Bone marrow (tissue), 2 donors: ENCODE data around the gene MYDGF.
"Not testable (repeated sequence)": the region's sequence is repeated elsewhere in the genome, so short reads cannot be mapped to it uniquely, and the experiment has no call there.

Experiments
- DNase-seq, 2 donors: peaks; one replicate each; lab custom pipeline; 2025; lab: John Stamatoyannopoulos, UW

Gene MYDGF

GRCh38 chr19:4669723-4670480 lies at the start of gene MYDGF:
Gene MYDGF, minus strand, starts transcription at chr19:4670342. Its CDS starts 8 bp downstream, at chr19:4670334.
- DNase-seq = peak; percentile 80 to 83

- no peak for DNase-seq
These were observed 49.3 kb upstream of the MYDGF start for GRCh38 chr19:4719499-4719866.

DNA sequence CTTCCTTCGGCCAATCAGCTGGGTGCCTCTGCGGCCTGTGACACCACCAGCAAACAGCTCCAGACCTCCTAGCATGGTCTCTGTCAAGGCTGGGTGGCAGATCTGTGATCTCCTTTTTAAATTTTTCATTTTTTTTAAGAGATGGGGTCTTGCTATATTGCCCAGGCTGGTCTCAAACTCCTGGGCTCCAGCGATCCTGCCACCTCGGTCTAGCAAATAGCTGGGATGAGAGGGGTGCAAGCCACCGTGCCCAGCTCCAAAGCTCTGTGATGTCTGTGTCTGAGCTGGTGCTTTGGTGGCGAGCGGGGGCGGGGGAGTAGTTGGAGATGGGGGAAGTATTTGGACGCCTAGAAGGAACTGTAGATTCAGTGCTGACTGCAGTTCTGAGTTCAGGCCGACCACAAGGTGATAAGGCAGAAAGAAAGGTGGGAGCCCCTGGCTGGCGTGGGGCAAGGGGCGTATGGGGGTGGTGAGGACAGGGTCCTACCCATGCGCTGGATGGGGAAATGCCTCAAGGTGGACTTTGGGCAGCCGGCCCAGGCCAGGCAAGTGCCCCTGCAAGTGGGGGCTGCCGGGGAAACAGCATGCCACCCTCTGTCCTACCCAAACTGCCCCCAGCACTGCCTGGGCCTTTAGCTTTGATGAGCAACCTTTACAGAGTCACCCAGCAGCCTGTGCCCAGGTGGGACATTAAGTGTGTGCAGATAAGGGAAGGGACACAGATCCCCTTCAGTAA lies 48.0 kb upstream of the MYDGF start:
- no peak for DNase-seq

DNA sequence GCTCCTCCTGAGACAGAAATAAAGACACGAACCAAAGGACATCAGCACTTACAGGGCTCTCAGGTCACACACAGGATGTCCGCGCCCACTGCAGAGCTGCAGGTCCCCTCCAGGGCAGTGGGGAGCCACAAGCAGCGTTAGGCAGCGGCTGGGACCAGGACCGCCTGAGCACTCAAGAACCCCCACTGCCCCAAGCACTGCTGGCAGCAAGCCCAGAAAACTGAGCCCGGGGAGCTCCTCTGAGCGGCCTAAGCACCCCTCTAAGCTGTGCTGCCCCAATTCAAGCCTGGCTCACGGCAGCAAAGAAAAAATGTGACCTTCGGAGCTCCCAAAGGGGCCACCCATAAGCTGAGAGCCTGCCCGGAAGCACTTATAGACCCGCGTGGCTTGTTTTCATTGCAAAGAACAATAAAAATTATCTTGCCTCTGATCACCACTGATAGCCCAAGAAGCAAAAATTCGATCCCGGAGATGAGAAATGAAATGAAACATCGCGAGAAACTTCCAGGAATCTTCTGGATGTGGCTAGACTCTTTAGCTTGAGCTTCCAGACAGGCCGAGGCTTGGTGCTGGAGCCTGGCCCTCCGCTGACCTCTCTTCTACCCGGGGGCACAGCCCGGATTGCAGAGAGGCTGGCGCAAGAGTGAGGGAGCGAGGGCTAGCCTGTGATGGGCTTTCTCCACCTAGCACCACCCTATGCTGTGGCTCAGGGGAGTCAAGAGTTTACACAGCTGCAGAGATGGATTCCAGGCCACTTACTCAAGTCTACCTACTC lies 47.2 kb upstream of the MYDGF start:
- no peak for DNase-seq

GRCh38 chr19:4715529-4716221 lies 45.5 kb upstream of the MYDGF start:
- DNase-seq = no peak

- not testable (repeated sequence) for DNase-seq
These were observed 45.0 kb upstream of the MYDGF start for GRCh38 chr19:4715178-4715528.

DNA sequence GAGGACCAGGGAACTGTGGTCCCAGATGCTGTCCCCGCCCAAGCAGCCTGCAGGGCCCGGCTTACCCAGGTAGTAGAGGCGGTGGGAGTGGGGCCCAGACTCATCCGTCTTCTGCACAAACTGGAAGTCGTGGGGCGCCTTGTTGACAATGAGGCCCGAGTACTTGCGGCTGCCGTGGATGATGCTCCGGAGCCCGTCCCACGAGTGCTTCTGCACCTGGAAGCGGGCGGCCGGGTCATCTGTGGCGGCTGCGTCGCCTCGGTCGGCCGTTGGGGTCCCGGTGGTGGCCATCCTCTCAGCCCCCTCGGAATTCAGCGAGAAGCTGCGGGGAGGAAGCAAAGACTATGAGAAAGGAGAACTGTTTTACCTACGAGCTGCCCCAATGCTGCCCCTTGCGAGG lies 43.9 kb upstream of the MYDGF start:
- no peak for DNase-seq

DNA sequence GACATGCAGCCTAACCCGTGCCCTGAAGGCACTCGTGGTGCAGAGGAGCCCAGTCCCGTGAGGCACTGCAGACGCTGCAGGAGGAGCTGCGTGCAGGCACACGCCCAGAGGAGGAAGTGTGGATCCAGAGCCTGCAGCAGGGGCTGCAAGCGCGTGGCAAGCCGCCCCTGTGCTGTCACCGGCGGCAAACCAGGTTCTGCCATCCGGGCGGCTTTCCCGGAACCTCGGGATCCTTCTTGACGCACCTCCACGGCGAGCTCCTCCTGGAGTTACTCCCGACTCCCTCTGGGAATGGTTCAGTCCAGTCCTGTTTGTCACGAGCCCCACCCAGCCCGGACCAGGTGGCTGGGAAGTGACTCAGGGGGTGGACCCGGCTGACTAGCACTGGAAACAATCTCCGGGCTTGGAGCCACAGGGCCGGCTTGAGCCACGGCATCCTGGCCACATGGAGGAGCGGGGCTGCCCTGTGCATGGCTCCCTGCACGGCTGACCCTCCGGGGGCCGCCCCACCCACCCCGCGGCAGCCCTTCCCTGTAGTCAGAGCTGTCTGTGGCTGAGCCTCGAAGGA lies 43.3 kb upstream of the MYDGF start:
- no peak for DNase-seq

- no peak for DNase-seq
These were observed 42.6 kb upstream of the MYDGF start for GRCh38 chr19:4712771-4713170.

DNA sequence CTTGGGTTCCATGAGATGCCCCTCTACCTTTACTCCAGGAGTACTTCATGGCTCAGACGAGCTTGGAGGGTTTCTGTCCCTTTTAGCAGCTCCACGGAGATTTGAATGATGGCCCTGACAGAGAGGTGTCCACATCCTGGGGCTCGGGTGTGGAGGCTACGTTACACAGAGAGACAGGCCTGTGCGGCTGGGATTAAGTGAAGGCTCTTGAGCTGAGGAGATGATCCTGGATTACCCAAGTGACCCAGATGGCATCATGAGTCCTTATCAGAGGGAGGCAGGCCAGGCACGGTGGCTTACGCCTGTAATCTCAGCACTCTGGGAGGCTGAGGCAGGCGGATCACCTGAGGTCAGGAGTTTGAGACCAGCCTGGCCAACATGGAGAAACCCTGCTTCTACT lies 41.1 kb upstream of the MYDGF start:
- DNase-seq = no peak

DNA sequence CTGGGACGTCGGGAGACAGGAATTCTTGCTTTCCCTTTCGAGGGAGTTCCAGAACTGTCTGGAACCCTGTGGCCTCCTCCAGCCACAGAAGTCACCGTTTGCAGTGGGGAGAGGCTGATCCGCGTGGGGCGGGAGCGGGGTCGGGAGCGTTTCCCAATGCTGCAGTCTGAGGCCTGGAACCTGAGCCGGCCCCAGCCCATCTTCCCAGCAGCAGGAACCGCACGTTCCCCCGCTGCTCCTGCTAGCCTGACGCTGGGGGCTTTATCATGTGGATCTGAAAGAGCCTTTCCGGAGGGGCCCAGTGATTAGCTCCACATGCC lies 40.1 kb upstream of the MYDGF start:
- no peak for DNase-seq

DNA sequence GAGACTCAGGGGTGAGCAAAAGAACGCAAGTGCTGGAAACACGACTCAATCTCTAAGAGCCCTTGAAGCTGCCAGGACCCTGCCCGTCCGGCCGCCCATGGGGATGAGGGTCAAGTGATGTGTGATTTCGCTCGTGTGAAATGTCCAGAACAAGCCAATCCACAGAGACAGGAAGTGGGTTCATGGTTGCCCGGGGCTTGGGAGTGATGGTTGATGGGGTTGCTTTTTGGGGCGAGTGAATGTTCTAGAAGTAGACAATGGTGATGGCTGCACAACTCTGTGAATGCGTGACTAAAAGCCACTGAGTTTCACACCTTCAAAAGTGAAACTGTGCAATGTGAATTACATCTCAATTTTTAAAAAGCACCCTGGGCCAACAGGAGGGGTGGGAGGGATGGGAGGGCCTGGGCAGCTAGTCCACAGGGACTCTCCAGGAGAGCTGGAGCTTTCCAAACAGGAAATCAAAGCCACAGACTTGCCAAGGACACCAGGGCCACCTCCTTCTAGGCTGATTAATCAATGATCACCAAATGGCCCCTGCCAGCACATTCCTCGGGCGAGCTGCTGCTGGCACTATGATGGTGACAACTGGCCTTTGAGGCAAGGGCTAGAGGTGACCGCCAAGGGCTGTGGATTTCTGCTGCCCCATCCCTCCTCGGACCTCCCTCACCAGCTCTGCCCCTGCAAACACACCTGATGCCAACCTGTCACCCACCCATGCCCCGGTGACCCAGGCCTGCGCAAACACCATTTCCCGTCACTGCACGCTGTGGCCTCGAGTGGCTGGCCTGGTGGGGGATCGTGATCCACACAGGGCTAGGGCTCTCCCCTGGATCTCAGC lies 39.5 kb upstream of the MYDGF start:
- no peak for DNase-seq

GRCh38 chr19:4707956-4708650 lies 38.0 kb upstream of the MYDGF start:
- DNase-seq = no peak

GRCh38 chr19:4707322-4707721 lies 37.2 kb upstream of the MYDGF start:
- DNase-seq = no peak

DNA sequence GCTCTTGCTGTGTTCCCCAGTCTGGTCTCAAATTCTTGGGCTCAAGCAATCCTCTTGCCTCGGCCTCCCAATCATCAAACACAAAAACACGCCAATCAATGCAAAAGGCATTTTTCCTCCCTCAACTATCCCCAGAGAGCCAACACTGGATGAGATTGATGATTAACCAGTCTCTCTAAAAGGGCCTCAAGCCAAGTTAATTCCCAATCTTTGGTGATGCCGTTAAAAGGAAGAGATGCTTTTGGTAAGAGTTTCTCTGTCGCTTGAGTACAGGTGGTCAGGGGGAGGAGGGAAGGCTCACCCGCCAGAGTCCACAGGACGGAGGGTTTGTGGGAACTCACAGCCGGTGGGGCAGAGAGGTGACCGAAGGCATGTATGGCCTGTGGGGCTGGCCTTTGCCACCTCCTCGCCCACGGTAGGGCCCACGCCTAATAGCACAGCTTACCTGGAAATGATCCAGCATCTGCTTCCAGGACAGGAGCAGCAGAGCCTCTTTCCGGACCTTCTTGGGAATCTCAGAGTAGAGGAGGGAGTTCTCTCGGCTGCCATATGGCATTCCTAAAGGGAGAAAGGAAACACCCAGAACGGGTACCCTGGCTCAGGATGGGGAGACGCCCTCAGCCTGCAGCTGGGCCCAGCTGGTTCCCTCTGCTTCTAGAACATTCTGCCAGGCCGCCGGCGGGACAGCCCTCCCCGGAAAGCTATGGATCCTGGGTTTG lies 35.4 kb upstream of the MYDGF start:
- DNase-seq = no peak

- no peak for DNase-seq
These were observed 34.2 kb upstream of the MYDGF start for GRCh38 chr19:4704317-4704673.

DNA sequence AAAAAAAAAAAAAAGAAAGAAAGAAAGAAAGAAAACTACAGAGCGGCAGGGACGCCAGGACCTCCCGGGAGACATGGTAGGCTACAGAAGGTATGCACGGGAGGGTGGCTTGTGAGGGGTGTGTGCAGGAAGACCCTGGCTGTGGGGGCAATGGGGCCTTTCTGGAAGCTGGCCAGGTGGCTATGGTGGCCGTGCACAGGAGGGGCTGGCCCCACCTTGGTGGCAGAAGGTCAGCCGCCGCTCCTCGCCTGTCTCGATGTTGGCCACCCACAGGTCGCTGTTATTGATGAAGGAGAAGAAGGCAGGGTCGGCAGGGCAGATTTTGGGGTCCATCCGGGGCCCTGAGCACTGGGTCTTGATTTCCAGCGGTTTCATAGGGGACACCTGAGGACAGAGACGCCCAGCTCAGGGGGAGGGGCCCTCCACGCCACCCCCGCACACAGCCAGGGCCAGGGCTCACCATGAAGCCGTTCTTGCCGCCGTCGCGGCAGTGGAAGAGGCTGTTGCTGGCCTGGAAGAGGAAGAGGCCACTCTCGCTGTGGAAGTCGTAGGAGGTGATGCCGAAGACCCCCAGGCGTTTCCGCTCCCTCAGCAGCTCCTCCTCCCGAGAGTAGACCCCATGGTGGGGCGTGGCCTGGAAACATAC lies 33.7 kb upstream of the MYDGF start:
- DNase-seq = no peak

DNA sequence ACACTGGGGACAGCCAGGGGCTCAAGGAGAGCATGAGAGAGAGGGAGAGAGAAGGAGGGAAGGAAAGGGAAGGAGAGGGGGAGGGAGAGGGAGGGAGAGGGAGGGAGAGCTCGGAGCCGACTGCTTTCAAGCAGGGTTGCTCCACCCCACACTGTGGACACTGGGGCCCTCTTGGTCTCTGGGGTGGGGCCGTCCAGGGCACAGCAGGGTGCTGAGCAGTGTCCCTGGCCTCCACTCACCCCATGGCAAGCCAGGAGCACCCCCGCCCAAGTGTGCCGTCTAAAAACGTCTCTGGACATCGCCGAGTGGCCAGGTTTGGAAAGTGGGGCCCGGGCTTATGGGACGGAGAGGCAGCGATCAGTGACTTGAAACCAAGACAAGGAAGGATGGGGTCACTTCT lies 32.6 kb upstream of the MYDGF start:
- no peak for DNase-seq

DNA sequence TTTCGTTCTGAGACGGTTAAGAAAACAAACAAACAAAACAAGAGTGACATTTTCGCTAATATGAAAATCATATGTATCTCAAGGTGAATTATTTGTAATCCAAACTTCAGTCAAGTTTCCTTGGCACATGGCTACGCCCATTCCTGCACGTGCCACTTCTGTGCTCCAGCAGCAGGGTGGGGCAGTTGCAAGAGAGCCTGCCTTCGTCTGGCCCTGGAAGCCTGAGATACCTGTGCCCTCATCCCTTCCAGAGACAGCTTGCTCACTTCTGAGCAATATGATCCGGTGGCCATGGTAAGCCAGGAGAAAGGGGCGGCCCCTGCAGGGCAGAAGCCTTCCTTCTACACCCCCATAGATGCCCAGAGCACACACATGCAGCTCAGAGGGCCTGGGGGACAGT lies 31.4 kb upstream of the MYDGF start:
- DNase-seq = no peak

DNA sequence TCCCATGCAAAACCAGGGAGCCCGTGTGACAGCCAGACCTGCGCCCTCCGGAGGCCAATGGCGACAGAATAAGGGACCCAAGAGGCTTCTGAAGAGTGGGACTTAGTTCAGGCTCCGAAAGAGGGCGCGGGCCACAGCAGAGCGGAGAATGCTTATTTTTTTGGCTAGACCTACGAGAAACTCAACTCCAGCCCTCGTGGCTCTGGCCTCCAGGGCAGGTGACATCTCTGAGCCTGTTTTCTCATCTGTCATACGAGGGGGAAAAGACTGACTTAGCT lies 30.5 kb upstream of the MYDGF start:
- no peak for DNase-seq
